ENCODE measurements around the gene EML4. TPM values are rescaled to one million over a fixed set of nuclear protein-coding genes. Genes with fewer than 3 reads are reported as not detected.

Gene EML4
- total and polyA plus RNA-seq, 2 of the 13 experiments (the other 11 are each of a cell fraction or from before 2014, with no cell fraction given), result 243 to 476 TPM

DNA sequence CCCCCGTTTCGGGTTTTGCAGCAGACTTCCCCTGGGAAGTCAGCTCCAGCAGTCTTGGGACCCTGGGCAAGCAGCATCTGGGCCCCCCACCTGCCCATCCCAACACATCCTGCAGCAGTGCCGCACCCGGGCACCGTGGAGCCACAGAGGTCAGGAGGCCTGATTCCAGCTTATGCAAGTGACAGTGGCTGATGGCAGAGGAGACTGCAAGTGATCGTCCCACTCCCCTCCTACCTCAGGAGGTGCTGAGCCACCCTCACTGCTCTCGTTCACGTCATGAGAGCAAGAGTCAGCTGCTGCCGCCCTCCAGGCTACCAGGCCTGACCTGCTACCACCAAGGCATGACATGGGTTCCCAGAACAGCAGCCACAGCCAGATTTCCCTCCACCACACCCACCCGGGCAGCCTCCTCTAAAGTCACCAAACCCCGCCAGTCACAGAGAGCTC lies 173.7 kb downstream of the EML4 start (continued):
- TF ChIP-seq, protein P1, sequence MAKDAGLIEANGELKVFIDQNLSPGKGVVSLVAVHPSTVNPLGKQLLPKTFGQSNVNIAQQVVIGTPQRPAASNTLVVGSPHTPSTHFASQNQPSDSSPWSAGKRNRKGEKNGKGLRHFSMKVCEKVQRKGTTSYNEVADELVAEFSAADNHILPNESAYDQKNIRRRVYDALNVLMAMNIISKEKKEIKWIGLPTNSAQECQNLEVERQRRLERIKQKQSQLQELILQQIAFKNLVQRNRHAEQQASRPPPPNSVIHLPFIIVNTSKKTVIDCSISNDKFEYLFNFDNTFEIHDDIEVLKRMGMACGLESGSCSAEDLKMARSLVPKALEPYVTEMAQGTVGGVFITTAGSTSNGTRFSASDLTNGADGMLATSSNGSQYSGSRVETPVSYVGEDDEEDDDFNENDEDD (CRISPR knock-in tag; IDR thresholded peaks at IDR 0.05; ENCODE audit: borderline replicate concordance), result 0 out of 2 replicates have a peak, but pooled peaks have one; percentile 9
- 0 out of 2 replicates have a peak, but pooled peaks have one; percentile 51 for TF ChIP-seq MAZ (IDR thresholded peaks at IDR 0.05; ENCODE audit: borderline replicate concordance, low read depth, low read length)
- TF ChIP-seq MAZ (CRISPR knock-in tag; IDR thresholded peaks at IDR 0.05; ENCODE audit: low read depth), result no peak
- TF ChIP-seq EEA1 (CRISPR knock-in tag; IDR thresholded peaks at IDR 0.05; ENCODE audit: borderline replicate concordance), result no peak
- TF ChIP-seq, protein P2, sequence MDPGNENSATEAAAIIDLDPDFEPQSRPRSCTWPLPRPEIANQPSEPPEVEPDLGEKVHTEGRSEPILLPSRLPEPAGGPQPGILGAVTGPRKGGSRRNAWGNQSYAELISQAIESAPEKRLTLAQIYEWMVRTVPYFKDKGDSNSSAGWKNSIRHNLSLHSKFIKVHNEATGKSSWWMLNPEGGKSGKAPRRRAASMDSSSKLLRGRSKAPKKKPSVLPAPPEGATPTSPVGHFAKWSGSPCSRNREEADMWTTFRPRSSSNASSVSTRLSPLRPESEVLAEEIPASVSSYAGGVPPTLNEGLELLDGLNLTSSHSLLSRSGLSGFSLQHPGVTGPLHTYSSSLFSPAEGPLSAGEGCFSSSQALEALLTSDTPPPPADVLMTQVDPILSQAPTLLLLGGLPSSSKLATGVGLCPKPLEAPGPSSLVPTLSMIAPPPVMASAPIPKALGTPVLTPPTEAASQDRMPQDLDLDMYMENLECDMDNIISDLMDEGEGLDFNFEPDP (CRISPR knock-in tag; conservative IDR thresholded peaks at IDR 0.05), result no peak
- no peak for TF ChIP-seq TCF7 (IDR thresholded peaks at IDR 0.05; ENCODE audit: low read depth)
- TF ChIP-seq RELA (CRISPR knock-in tag; IDR thresholded peaks at IDR 0.05), result no peak
- TF ChIP-seq ZFAT (CRISPR knock-in tag; conservative IDR thresholded peaks at IDR 0.05), result no peak
- TF ChIP-seq FOSL2 (CRISPR knock-in tag; IDR thresholded peaks at IDR 0.05), result peak; percentile 2; the same call in 1 of the 2 replicates
- no peak; a peak in 1 of 4 replicates for TF ChIP-seq NR2F1 (CRISPR knock-in tag; IDR thresholded peaks at IDR 0.05)
- TF ChIP-seq, protein P3, sequence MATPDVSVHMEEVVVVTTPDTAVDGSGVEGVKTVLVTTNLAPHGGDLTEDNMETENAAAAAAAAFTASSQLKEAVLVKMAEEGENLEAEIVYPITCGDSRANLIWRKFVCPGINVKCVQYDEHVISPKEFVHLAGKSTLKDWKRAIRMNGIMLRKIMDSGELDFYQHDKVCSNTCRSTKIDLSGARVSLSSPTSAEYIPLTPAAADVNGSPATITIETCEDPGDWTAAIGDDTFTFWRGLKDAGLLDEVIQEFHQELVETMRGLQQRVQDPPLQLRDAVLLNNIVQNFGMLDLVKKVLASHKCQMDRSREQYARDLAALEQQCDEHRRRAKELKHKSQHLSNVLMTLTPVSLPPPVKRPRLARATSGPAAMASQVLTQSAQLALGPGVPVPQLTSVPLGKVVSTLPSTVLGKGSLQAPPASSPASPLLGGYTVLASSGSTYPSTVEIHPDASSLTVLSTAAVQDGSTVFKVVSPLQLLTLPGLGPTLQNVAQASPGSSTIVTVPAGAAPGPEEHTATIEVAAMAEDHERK (CRISPR knock-in tag; IDR thresholded peaks at IDR 0.05; ENCODE audit: low read depth), result no peak
- TF ChIP-seq ZNF790 (CRISPR knock-in tag; IDR thresholded peaks at IDR 0.05; ENCODE audit: borderline replicate concordance), result no peak
- peak; percentile 49; the same call in 1 of the 2 replicates for TF ChIP-seq ZBTB38 (CRISPR knock-in tag; IDR thresholded peaks at IDR 0.05)
- TF ChIP-seq KDM1A (CRISPR knock-in tag; IDR thresholded peaks at IDR 0.05), result no peak
- no peak for TF ChIP-seq HNRNPK (IDR thresholded peaks at IDR 0.05; ENCODE audit: low read depth, low read length, poor library complexity, severe bottlenecking)
- TF ChIP-seq ZBTB21 (CRISPR knock-in tag; IDR thresholded peaks at IDR 0.05), result 0 out of 2 replicates have a peak, but pooled peaks have one; percentile 16
- TF ChIP-seq, protein P4, sequence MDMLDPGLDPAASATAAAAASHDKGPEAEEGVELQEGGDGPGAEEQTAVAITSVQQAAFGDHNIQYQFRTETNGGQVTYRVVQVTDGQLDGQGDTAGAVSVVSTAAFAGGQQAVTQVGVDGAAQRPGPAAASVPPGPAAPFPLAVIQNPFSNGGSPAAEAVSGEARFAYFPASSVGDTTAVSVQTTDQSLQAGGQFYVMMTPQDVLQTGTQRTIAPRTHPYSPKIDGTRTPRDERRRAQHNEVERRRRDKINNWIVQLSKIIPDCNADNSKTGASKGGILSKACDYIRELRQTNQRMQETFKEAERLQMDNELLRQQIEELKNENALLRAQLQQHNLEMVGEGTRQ (IDR thresholded peaks at IDR 0.05; ENCODE audit: low read depth, low read length), result no peak
- TF ChIP-seq, protein P4 (CRISPR knock-in tag; IDR thresholded peaks at IDR 0.05; ENCODE audit: borderline replicate concordance), result no peak
- TF ChIP-seq, protein P5, sequence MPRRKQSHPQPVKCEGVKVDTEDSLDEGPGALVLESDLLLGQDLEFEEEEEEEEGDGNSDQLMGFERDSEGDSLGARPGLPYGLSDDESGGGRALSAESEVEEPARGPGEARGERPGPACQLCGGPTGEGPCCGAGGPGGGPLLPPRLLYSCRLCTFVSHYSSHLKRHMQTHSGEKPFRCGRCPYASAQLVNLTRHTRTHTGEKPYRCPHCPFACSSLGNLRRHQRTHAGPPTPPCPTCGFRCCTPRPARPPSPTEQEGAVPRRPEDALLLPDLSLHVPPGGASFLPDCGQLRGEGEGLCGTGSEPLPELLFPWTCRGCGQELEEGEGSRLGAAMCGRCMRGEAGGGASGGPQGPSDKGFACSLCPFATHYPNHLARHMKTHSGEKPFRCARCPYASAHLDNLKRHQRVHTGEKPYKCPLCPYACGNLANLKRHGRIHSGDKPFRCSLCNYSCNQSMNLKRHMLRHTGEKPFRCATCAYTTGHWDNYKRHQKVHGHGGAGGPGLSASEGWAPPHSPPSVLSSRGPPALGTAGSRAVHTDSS (CRISPR knock-in tag; conservative IDR thresholded peaks at IDR 0.05), result no peak
- peak; percentile 79; the same call in 1 of the 2 replicates for TF ChIP-seq ZNF878 (CRISPR knock-in tag; IDR thresholded peaks at IDR 0.05)
- no peak for TF ChIP-seq GTF2F1 (IDR thresholded peaks at IDR 0.05; ENCODE audit: low read length)
- no peak for TF ChIP-seq STAG1 (CRISPR knock-in tag; IDR thresholded peaks at IDR 0.05)
- TF ChIP-seq ZFP82 (CRISPR knock-in tag; IDR thresholded peaks at IDR 0.05; ENCODE audit: borderline replicate concordance), result no peak
- TF ChIP-seq THAP11 (CRISPR knock-in tag; IDR thresholded peaks at IDR 0.05), result no peak

All from HepG2 (cell line).